HG03571 (cell line): ENCODE results near the gene SHOX.

ENCODE experiments used
- ATAC-seq: cut with Tn5 transposase; IDR thresholded peaks from one replicate; pipeline ENCODE4 v1.9.1; 2021; ENCODE audit not compliant: unreplicated experiment

Gene SHOX

DNA sequence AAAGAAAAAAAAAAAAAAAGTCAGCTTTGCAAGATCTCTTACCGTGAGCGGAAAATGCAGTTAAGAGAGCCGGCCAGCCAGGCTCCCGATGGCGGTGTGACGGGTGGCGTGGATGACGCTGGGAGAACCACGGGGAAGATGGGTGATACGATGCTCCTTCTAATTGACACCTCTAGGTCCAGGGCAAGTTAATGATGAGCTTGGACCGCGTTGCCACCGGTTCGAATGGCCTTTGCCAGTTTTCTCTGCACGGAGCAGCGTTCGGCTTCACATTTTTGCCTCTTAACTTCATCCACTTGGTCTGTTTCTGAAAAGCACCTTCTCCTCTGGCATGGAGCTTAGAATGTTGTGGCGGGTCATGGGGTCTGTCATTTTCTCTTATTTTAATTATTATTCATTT is 33.2 kb downstream of the SHOX start:
- no peak for ATAC-seq

DNA sequence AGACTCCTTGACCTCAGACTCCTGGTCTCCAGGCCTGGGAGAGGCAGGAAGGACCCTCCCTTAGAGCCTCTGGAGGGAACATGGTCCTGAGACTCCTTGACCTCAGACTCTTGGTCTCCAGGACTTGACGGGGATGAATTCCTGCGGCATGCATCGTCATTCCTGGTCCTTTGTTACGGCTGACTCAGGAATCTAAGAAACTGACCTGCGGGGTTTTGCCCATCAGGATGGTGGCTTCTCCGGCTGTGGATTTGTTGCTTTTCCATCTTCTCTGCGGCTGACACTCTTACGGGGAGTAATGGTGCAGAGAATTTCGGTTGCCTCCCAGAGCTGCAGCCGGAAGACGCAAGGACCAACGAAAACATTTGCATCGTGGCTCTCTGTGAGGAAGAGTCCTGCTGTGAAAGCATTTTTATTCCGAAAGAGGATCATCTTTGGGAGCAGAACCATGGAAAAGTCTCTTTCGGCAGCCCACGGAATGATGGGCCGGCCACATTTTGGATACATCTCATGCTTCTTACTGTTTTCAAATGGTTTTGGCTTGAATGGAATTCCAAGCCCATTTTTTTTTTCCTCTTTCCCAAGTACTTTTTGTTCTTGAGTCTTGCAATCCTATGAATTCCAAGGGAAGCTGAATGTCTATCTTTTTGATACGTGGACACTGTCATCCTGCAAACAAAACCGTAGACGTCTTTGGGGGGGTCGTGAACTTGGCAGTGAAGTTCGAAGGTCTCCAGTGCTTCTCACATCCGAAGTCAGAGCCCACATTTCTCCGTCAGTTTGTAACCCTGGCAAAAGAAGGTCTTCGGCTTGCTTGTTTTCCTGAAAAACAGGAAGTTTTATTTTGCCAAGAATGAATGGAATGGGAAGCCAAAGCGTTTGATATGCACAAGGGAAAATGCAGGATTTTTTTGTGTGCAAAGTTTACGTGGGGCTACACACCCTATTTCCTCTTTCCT is 36.5 kb downstream of the SHOX start:
- ATAC-seq = no peak

DNA sequence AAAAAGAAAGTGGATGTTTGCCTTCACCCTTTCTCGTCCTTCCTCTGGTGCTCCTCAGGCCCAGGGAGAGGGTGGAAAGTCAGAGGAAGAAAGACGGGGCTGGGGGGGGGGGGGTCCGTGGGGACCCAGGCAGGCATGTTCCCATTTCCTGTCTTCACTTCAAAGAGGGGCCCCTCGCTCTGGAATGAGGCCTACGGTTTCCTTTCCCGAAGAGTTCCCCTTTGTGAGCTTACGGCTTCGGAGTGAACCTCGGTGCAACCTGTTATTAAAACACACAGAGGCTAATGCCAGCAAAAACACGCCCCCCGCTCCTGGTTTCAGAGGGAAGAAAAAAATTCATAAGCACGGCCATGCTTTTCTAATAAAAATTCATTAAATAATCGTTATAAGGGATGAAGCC is 40.1 kb downstream of the SHOX start:
- no peak for ATAC-seq

DNA sequence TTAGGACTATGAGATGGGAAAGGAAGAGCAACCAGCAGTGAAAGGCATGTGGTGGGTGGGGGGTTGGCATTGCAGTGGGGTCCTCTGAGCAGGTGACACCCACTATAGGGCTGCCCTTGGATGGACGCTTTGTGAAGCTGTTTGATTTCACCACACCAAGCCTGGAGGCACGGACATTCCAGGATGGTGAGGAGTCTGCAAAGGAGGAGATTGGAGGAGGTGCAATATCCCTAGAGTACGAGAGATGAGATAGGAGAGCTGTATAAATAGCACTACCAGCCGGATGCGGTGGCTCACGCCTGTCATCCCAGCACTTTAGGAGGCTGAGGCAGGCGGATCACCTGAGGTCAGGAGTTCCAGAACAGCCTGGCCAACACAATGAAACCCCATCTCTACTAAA is 42.3 kb downstream of the SHOX start:
- no peak for ATAC-seq

DNA sequence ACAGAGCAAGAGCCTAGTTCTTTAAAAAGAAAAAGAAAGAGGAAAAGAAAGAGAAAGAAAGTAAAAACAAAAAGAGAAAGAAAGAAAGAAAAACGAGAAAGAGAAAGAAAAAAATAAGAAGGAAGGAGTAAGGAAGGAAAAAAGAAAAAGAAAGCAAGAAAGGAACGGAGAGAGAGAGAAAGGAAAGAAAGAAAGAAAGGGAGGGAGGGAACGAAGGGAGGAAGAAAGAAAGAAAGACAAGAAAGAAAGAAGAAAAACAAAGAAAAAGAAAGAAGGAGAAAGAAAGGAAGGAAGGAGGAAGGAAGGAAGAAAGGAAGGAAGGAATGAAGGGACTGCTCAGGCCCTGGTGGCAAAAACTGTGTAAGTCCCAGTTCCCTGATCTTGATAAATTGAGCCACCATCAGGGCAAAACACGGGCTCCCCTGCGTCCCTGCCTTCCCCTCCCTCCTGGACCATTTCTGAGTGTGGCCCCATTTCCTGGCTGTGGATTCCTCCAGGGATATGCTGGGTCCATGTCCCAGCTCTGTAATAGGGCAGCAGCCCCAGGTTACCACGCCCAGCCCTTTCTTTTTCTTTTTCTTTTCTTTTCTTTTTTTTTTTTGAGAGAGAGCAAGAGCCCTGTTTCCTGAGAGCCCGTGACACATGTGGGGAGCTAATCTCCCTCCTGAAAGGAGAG is 44.8 kb downstream of the SHOX start:
- no peak for ATAC-seq

DNA sequence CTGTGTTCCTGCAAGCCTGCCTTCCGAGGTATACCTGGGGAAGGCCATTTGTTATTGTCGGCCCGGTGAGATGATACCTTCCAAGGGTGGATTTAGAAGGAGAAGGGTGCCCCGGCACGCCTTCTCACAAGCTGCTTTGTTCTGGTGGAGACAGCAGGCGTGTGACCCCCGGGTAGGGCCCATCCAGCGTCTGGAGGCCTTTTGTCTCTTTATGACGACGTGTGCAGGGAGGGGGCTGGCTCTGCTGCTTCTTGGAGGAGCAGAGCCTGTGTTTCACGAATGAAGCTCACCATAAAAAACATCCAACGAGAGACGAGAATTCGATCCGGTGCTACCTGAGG is 45.3 kb downstream of the SHOX start:
- no peak for ATAC-seq

DNA sequence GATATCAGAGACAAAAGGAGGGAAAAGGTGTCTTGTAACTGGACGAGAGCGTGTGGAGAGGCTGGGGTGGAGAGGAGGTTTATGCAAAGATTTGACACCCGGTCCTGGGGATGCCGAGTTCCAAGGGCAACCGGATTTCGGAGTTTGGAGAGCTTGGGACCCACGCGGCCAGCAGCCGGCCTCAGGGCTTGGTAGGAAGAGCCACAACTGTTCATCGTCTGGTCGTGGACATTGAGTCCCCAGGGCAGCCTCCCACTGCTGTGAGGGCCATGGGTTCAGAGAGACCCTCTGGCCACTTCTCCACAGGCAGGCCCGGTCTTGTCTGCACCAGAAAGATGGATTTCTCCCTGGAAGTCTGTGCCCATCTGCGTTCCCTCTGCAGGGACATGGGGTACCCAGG is 46.8 kb downstream of the SHOX start:
- ATAC-seq = no peak

DNA sequence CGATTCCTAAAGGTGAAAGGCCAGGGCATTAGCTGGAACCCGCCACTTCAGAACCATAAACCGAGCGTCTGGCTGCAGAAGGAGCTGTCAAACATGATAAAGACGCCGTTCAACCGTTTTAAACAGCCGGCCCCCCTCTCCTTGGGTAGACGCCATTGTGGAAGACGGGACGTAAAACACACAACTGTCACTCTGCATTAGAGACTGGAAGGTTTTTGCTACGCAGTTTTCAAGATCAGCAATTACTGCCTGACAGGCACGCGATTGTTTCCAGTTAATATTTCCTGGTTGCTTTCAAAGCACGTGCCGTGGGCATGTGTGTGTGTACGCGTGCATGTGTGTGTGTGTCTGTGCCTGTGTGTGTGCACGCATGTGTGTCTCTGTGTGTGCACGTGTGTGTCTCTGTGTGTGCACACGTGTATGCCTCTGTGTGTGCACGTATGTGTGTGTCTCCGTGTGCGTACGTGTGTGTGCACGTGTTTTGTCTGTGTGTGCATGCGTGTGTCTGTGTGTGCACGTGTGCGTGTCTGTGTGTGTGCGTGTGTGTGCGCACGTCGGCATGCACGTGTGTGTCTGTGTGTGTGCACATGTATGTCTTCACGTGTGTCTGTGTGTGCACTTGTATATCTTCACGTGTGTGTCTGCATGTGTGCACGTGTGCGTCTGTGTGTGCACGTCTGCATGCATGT is 48.8 kb downstream of the SHOX start:
- no peak for ATAC-seq

DNA sequence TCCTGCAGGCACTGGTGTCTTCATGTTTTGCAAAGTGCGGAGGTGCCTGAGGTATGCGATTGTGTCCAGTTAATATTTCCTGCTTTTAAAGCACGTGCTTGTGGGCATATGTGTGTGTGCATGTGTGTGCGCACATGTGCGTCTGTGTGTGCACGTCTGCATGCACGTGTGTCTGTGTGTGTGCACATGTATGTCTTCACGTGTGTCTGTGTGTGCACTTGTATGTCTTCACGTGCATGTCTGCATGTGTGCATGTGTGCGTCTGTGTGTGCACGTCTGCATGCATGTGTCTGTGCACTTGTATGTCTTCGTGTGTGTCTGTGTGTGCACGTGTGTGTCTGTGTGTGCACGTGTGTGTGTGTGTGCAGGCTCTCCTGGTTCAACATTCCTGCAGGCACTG is 49.5 kb downstream of the SHOX start:
- no peak for ATAC-seq

DNA sequence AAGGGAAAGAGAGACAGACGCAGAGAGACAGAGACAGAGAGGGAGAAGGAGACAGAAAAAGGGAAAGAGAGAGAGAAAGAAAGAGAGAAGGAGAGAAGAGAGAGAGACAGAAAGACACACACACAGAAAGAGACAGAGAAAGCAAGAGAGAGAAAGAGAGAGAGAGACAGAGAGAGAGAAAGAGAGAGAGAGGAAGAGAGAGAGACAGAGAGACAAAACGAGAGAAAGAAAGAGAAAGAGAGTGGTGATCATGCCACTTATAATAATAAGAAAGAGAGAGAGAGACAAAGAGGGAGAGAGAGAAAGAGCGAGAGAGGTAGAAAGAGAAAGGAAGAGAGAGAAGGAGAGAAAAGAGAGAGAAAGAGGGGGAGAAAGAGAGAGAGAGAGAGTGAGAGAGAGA is 51.4 kb downstream of the SHOX start:
- ATAC-seq = no peak

DNA sequence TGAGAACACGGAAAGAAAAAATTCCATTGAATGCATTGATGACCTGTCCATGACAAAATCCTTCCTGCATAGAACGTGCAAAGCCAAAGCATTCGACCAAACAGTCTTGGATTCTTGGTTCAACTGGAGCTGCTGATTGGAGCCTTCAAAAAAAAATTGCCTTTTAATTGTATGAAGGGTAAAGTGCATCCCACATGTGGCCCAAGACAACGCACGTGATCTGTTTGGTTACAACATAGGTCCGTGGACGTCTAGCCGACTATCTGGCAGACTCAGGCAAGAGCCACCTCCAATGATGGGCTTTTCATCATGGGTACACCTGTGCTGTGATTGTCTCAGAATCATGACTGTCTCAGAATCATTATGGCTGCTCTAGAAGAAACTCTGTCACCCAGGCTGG is 52.3 kb downstream of the SHOX start:
- no peak for ATAC-seq

DNA sequence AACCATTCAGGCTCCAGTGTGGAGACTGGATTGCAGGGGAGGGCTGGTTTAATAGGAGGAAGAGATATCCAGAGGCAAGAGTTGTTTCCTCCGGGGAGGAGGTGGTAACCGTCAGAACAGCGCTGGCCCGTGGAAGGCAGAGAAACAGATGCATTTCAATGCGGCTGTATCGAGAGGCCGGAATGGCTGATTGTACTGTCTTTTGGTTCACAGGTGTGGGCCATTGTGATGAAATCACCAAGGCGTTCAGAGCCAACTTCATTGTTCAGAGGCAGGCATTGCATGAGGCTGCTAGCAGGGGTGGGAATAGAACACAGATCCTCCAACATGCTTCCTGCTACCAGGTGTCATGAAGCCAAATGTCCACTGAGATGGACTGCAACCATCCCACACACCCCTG is 53.0 kb downstream of the SHOX start:
- no peak for ATAC-seq

DNA sequence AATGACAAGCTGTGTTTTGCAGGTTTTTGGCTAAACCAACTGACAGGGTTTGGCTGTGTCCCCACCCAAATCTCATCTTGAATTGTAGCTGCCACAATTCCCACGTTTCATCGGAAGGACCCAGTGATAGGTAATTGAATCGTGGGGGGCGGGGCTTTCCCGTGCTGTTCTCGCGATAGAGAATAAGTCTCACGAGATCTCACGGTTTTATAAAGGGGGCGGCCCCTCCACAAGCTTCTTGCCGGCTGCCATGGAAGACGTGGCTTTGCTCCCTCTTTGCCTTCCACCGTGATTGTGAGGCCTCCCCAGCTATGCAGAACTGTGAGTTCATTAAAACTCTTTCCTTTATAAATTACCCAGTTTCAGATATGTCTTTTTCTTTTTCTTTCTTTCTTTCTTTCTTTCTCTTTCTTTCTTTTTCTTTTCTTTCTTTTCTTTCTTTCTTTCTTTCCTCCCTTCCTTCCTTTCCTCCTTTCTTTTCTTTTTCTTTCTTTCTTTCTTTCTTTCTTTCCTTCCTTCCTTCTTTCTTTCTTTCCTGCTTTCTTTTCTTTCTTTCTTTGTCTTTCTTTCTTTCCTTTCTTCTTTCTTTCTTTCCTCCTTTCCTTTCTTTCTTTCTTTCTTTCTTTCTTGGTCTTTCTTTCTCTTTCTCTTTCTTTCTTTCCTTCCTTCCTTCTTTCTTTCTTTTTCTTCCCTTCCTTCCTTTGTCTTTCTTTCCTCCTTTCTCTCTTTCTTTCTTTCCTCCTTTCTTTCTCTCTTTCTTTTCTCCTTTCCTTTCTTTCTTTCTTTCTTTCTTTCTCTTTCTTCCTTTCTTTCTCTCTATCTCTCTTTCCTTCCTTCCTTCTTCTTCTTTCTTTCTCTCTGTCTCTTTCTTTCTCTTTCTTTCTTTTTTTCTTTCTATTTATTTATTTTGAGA is 54.8 kb downstream of the SHOX start:
- ATAC-seq = no peak

DNA sequence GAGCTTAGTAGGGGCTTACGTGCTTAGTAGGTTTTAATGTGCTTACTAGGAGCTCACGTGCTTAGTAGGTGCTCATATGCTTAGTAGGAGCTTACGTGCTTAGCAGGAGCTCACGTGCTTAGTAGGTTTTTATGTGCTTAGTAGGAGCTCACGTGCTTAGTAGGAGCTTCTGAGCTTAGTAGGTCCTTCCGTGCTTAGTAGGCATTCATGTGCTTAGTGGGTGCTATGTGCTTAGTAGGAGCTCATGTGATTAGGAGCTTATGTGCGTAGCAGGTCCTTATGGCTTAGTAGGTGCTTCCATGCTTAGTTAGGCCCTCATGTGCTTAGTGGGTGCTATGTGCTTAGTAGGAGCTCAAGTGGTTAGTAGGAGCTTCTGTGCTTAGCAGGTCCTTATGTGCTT is 59.4 kb downstream of the SHOX start:
- ATAC-seq = no peak

DNA sequence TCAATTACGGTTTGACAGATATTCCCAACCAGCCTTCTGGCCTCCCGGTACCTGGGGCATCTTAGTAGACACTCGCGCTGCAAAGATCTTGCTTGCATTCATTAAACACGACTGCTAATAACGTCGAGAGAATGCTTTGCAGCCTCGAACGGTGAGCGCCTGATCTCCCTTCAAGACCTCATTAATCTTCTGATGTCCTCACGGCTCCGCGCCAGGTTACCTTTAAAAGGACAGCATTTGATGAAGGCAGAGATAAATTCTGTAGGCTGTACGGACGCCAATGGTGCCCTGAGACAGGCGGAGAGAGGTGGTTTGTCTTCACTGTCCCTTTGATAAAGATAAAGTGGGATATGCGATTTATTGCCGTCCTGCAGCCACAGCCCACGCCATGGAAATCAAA is 64.2 kb downstream of the SHOX start:
- no peak for ATAC-seq

DNA sequence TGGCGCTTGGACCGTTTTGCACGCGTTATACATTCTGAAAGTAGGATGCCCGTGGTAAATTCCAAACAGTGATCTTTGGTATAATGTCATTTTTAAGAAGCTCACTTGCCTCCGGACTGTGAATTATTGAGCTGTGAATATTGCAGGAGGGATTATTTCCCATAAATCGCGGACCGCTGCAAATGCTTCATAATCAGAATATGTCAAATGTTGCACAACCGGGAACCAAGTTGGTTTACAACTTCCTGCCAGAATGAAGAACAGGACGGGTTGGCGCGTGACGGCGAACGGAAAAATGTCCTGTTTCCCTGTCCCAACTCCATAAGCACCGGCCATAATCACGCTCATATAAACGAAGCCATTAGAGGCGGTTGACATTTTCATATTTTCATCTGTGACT is 67.6 kb downstream of the SHOX start:
- ATAC-seq = no peak

DNA sequence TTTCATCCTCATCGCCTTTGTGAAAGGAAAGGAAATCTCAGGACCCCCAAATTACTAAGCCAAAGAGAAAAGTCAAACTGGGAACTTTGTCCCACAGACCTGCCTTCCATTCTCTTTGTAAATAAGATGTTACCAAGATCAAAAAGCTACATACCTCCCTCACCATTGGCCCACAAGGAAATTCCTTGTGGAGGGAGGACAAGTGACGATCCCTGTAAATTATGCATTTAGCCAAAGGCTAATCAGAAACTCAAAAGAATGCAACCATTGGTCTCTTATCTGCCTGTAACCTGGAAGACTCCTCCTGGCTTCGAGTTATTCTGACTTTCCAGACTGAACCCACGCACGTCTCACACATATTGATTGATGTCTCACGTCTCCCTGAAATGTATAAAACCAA is 70.3 kb downstream of the SHOX start:
- ATAC-seq = no peak

DNA sequence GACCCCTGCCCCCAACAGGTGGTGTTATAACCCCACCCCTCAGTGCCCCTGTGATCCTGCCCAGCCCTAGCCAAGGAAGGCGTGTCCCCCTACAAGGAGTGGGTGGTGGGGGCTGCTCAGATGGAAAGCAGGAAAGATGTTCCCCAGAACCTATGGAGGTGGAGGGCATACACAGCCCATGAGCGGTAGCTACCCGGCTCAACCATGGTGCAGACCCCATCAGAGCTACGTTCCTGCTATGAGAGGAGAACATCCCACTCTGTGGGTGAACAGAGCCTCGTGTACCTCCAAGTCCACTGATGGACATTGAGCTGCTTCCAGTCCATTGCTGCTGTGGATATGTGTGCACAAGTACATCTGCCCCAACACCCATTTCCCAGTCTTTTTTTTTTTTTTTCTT is 71.1 kb downstream of the SHOX start:
- ATAC-seq = no peak

DNA sequence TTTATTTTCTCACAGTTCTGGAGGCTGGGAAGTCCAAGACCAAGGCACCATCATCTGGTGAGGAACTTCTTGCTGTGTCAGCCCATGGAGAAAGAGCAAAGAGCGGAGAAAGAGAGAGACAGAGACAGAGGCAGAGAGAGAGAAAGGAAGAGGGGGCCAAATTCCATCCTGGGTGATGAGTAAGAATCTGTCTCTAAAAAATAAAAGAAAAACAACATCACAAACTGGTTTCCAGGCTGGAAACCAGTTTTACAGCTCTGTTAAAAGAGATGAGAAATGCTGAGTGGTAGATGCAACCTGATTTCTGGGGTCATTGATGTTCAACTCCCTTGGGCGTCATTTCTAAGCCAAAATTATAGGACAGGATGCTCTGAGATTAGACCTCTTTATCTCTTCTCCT is 72.9 kb downstream of the SHOX start:
- no peak for ATAC-seq

DNA sequence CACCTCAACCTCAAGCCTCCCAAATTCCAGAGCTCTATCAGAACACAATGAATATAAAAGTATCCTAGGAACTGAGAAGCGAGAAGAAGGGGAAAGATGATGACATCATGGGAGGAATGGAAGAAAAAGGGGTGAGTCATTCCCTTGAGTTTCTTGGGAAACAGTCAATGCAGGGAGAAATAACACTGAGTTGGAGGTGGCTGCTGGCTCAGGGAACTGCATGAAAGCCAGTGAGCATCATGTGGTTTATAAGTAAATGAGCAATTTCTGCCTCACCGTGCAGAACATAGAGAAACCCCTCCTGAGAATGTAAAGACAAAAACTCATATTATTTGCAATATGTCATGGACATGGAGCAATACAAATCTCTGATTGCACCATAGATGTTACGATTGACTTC is 73.3 kb downstream of the SHOX start:
- no peak for ATAC-seq
